NCI-H146 (cell line): Measurements from ENCODE around the gene POLG2.
"Not testable (repeated sequence)": the region's sequence is repeated elsewhere in the genome, so short reads cannot be mapped to it uniquely, and the experiment has no call there.

ENCODE experiments used
- DNase-seq: peaks from one replicate; lab custom pipeline; 2025; lab: John Stamatoyannopoulos, UW

POLG2 gene

GRCh38 chr17:64484380-64484779 lies 12.5 kb downstream of the POLG2 start:
- DNase-seq, result no peak

GRCh38 chr17:64480951-64481350 lies 15.9 kb downstream of the POLG2 start:
- DNase-seq, result no peak

- no peak for DNase-seq
Observed at GRCh38 chr17:64477849-64478248, 19.0 kb downstream of the POLG2 start.

- DNase-seq, result no peak
Observed at GRCh38 chr17:64472564-64472963, 24.3 kb downstream of the POLG2 start.

- DNase-seq, result no peak
Observed at GRCh38 chr17:64471440-64471839, 25.4 kb downstream of the POLG2 start.

GRCh38 chr17:64470625-64471024 lies 26.2 kb downstream of the POLG2 start:
- no peak for DNase-seq

- DNase-seq, result not testable (repeated sequence)
Observed at GRCh38 chr17:64466834-64467233, 30.0 kb downstream of the POLG2 start.

- peak; percentile 6 for DNase-seq
Observed at GRCh38 chr17:64466019-64466735, 30.7 kb downstream of the POLG2 start.

GRCh38 chr17:64461788-64462187 lies 35.1 kb downstream of the POLG2 start:
- DNase-seq, result no peak

- DNase-seq, result no peak
Observed at GRCh38 chr17:64460955-64461354, 35.9 kb downstream of the POLG2 start.

GRCh38 chr17:64459818-64460217 lies 37.0 kb downstream of the POLG2 start:
- not testable (repeated sequence) for DNase-seq

GRCh38 chr17:64459284-64459747 lies 37.5 kb downstream of the POLG2 start:
- no peak for DNase-seq

- DNase-seq, result no peak
Observed at GRCh38 chr17:64458756-64459155, 38.1 kb downstream of the POLG2 start.

GRCh38 chr17:64457156-64457555 lies 39.7 kb downstream of the POLG2 start:
- no peak for DNase-seq

GRCh38 chr17:64455993-64456885 lies 40.6 kb downstream of the POLG2 start:
- no peak for DNase-seq

GRCh38 chr17:64449545-64449944 lies 47.3 kb downstream of the POLG2 start:
- DNase-seq, result no peak

- no peak for DNase-seq
Observed at GRCh38 chr17:64448665-64449512, 48.0 kb downstream of the POLG2 start, which contains the start of gene MILR1. Gene MILR1 (plus strand): TSS chr17:64449115. CDS start chr17:64449169, 54 bp downstream.

GRCh38 chr17:64447526-64447925 lies 49.3 kb downstream of the POLG2 start:
- no peak for DNase-seq

GRCh38 chr17:64443086-64443760 lies 53.6 kb downstream of the POLG2 start:
- DNase-seq, result no peak

GRCh38 chr17:64442541-64442971 lies 54.3 kb downstream of the POLG2 start:
- DNase-seq, result no peak

- no peak for DNase-seq
Observed at GRCh38 chr17:64441772-64442540, 54.9 kb downstream of the POLG2 start.
